Esophagus (tissue), 2 donors: ENCODE measurements around the gene OCA2. TPM values are rescaled to one million over a fixed set of nuclear protein-coding genes. Genes with fewer than 3 reads are reported as not detected.

Experiments
- H3K27ac ChIP-seq, 2 donors: one replicate each; pipeline ENCODE4 v1.5.1; 2013; ENCODE audit warnings: low read depth in 2 of 2, mild to moderate bottlenecking in 2 of 2, inconsistent platforms in 1 of 2, low read length in 1 of 2, moderate library complexity in 1 of 2
- H3K27me3 ChIP-seq, 2 donors: one replicate each; pipeline ENCODE4 v1.6.1; 2013; ENCODE audit warnings: low read length in 2 of 2, control low read depth in 1 of 2, mild to moderate bottlenecking in 1 of 2; ENCODE audit not compliant: insufficient read depth in 2 of 2, control insufficient read depth in 1 of 2
- H3K36me3 ChIP-seq, 2 donors: one replicate each; pipeline ENCODE4 v1.6.1; 2013; ENCODE audit warnings: low read length in 1 of 2; ENCODE audit not compliant: control insufficient read depth in 2 of 2, insufficient read depth in 2 of 2
- H3K4me1 ChIP-seq, 2 donors: one replicate each; pipeline ENCODE4 v1.6.1; 2013; ENCODE audit warnings: low read length in 1 of 2; ENCODE audit not compliant: control insufficient read depth in 2 of 2, insufficient read depth in 2 of 2
- H3K4me3 ChIP-seq, 2 donors: one replicate each; pipeline ENCODE4 v1.5.1; 2013; ENCODE audit warnings: low read length in 2 of 2, mild to moderate bottlenecking in 2 of 2, low read depth in 1 of 2, moderate library complexity in 1 of 2
- H3K9me3 ChIP-seq, 2 donors: one replicate each; pipeline ENCODE4 v1.6.1; 2013; ENCODE audit warnings: mild to moderate bottlenecking in 2 of 2, low read depth in 1 of 2, low read length in 1 of 2, moderate library complexity in 1 of 2; ENCODE audit not compliant: control insufficient read depth in 2 of 2, insufficient read depth in 1 of 2
- WGBS, 2 donors: extraction: QIAGEN DNeasy Blood & Tissue Kit; methylation state at CpG; one replicate each; pipeline ENCODE4 v1.1.7; 2013; 5-methylcytosine and 5-hydroxymethylcytosine counted together
- polyA plus RNA-seq, 2 donors: library from polyadenylated mRNA; stranded (reverse); fragments of 200-250 nt; gene quantifications; one replicate each; pipeline ENCODE4 v1.2.3, GENCODE V29; 2013
- donor health status: healthy with polysubstance abuse.
- donor health status: Bipolar disorder and iron deficiency.

The OCA2 gene
- polyA plus RNA-seq, 2 donors: 1.1 to 1.2 TPM

GRCh38 chr15:28131400-28131799 is 32.3 kb upstream of the OCA2 start:
- no peaks in the 10 kb centered on the region for H3K9me3 ChIP-seq
- WGBS, 2 donors: 96 to 97% methylated on average over 13 of the region's 13 CpGs
- H3K4me1 ChIP-seq: no peaks in the 10 kb centered on the region
- H3K27me3 ChIP-seq: no peaks in the 10 kb centered on the region
- no peak overlapping the region for H3K27ac ChIP-seq
- no peak overlapping the region for H3K4me3 ChIP-seq
- peaks cover 20 to 36% of the 10 kb centered on the region in 2 donors for H3K36me3 ChIP-seq

- no peaks in the 10 kb centered on the region for H3K9me3 ChIP-seq
- no peak overlapping the region for H3K4me3 ChIP-seq
- H3K36me3 ChIP-seq: peaks cover 20 to 36% of the 10 kb centered on the region in 2 donors
- WGBS, 2 donors: 94 to 96% methylated on average over 7 of the region's 7 CpGs
- H3K4me1 ChIP-seq: no peaks in the 10 kb centered on the region
- no peaks in the 10 kb centered on the region for H3K27me3 ChIP-seq
- no peak overlapping the region for H3K27ac ChIP-seq
Measured at GRCh38 chr15:28130651-28131050, 31.5 kb upstream of the OCA2 start.

GRCh38 chr15:28129231-28129848 is 30.2 kb upstream of the OCA2 start:
- Histone ChIP-seq H3K36me3 (peaks cover 20 to 42% of the 10 kb centered on the region in 2 donors), H3K4me3 (no peak overlapping the region), H3K27ac (no peak overlapping the region), H3K27me3 (no peaks in the 10 kb centered on the region), H3K9me3 (no peaks in the 10 kb centered on the region), H3K4me1 (no peaks in the 10 kb centered on the region)
- 97 to 98% methylated on average over 9 of the region's 9 CpGs for WGBS, 2 donors

GRCh38 chr15:28128031-28128430 is 28.9 kb upstream of the OCA2 start:
- Histone ChIP-seq H3K36me3 (peaks cover 17 to 45% of the 10 kb centered on the region in 2 donors), H3K4me3 (no peak overlapping the region), H3K9me3 (no peaks in the 10 kb centered on the region), H3K27ac (no peak overlapping the region), H3K27me3 (no peaks in the 10 kb centered on the region), H3K4me1 (no peaks in the 10 kb centered on the region)
- 85 to 89% methylated on average over 11 of the region's 11 CpGs for WGBS, 2 donors

GRCh38 chr15:28127036-28127435 is 27.9 kb upstream of the OCA2 start:
- 80% methylated on average over 11 of the region's 11 CpGs for WGBS, 2 donors
- Histone ChIP-seq H3K4me1 (peaks cover 2 to 7% of the 10 kb centered on the region in 2 donors), H3K4me3 (no peak overlapping the region), H3K27me3 (no peaks in the 10 kb centered on the region), H3K36me3 (peaks cover 13 to 45% of the 10 kb centered on the region in 2 donors), H3K27ac (no peak overlapping the region), H3K9me3 (no peaks in the 10 kb centered on the region)

- Histone ChIP-seq H3K27ac (no peak overlapping the region), H3K27me3 (no peaks in the 10 kb centered on the region), H3K9me3 (no peaks in the 10 kb centered on the region), H3K4me3 (no peak overlapping the region), H3K4me1 (peaks cover 2 to 9% of the 10 kb centered on the region in 2 donors), H3K36me3 (peaks cover 13 to 42% of the 10 kb centered on the region in 2 donors)
- 67 to 70% methylated on average over 17 of the region's 17 CpGs for WGBS, 2 donors
Measured at GRCh38 chr15:28125673-28126651, 26.8 kb upstream of the OCA2 start.

- 88 to 89% methylated on average over 10 of the region's 10 CpGs for WGBS, 2 donors
- Histone ChIP-seq H3K36me3 (peaks cover 17 to 42% of the 10 kb centered on the region in 2 donors), H3K9me3 (no peaks in the 10 kb centered on the region), H3K4me3 (no peak overlapping the region), H3K27me3 (no peaks in the 10 kb centered on the region), H3K4me1 (peaks cover 2 to 9% of the 10 kb centered on the region in 2 donors), H3K27ac (no peak overlapping the region)
Measured at GRCh38 chr15:28124841-28125240, 25.7 kb upstream of the OCA2 start.

- peak overlapping the region in 1 of 2 donors; percentile 84 for H3K27ac ChIP-seq
- no peaks in the 10 kb centered on the region for H3K27me3 ChIP-seq
- 21% methylated on average over 6 of the region's 6 CpGs for WGBS, 2 donors
- peaks cover 2 to 9% of the 10 kb centered on the region in 2 donors for H3K4me1 ChIP-seq
- H3K9me3 ChIP-seq: no peaks in the 10 kb centered on the region
- peaks cover 12 to 41% of the 10 kb centered on the region in 2 donors for H3K36me3 ChIP-seq
- no peak overlapping the region for H3K4me3 ChIP-seq
Measured at GRCh38 chr15:28123408-28124023, 24.4 kb upstream of the OCA2 start.
